Measurements from ENCODE around the gene UPB1.

GRCh38 chr22:24482575-24482974 is 12.6 kb upstream of the UPB1 start:
- no peak for TF ChIP-seq EGR1 (IDR thresholded peaks at IDR 0.05)
- no peak for TF ChIP-seq CREB1 (IDR thresholded peaks at IDR 0.05; ENCODE audit: low read depth)
- no peak for TF ChIP-seq EP300 (IDR thresholded peaks at IDR 0.05; ENCODE audit: borderline replicate concordance)
- TF ChIP-seq FOXM1 (IDR thresholded peaks at IDR 0.05; ENCODE audit: borderline replicate concordance, low read depth): no peak
- no peak for TF ChIP-seq MAX (IDR thresholded peaks at IDR 0.05)
- TF ChIP-seq CEBPB (IDR thresholded peaks at IDR 0.05): peak; percentile 65
- TF ChIP-seq RAD21 (IDR thresholded peaks at IDR 0.05; ENCODE audit: low read depth): no peak
- peak; percentile 44; the same call in 1 of the 2 replicates for TF ChIP-seq NFIC (IDR thresholded peaks at IDR 0.05)

Measured in Ishikawa (cell line).